DND-41 (cell line): ENCODE data around the gene TMEM164.

ENCODE experiments used
- CTCF ChIP-seq: IDR thresholded peaks from 2 replicates; pipeline ENCODE4 v1.5.1; 2012; ENCODE audit warnings: borderline replicate concordance, low read length, moderate library complexity, mild to moderate bottlenecking; ENCODE audit not compliant: poor library complexity, severe bottlenecking; ENCODE audit errors: extremely low read depth
- EZH2 ChIP-seq: IDR thresholded peaks from 3 replicates; pipeline ENCODE4 v1.6.1; 2012; ENCODE audit warnings: borderline replicate concordance, low read depth, mild to moderate bottlenecking, moderate library complexity, low read length, inconsistent platforms; ENCODE audit not compliant: severe bottlenecking

- TF ChIP-seq CTCF (no peak), EZH2 (no peak)
Measured at GRCh38 chrX:110087485-110088356, 84.8 kb downstream of the TMEM164 start.
